Fibroblast of skin of left quadriceps (primary cell): Measurements from ENCODE around the gene PRKCE.
"Not testable (repeated sequence)": the region's sequence is repeated elsewhere in the genome, so short reads cannot be mapped to it uniquely, and the experiment has no call there.

Source experiments
- DNase-seq, 2 experiments: peaks; one replicate each; pipeline ENCODE4 v3.0.0-alpha.2; 2013; ENCODE audit warnings: low read depth in 2 of 2

The PRKCE gene

DNA sequence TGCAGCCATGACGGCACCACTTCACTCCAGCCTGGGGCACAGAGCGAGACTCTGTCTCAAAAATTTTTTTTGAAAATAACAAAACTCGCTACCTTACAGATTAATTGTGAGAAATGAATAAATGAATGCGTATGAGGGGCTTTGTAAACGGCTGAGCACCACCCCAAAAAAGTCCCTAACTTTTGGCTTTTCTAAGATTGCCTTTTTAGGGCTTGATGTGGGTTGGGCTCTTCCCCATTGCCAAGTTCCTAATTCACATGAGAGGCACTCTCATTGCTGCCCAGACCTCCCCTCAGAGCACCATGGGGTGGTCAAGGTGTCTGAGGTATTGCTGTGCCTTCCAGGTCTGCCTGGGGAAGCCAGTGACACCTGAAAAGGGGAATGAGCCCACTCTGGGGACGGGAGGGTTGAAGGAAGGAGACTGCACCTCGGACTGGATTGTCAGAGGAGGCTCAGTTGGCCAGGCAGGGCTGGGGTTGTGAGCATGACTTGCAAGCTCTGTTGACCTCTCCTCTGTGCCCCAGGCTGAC is 186.4 kb downstream of the PRKCE start:
- DNase-seq, result no peak

DNA sequence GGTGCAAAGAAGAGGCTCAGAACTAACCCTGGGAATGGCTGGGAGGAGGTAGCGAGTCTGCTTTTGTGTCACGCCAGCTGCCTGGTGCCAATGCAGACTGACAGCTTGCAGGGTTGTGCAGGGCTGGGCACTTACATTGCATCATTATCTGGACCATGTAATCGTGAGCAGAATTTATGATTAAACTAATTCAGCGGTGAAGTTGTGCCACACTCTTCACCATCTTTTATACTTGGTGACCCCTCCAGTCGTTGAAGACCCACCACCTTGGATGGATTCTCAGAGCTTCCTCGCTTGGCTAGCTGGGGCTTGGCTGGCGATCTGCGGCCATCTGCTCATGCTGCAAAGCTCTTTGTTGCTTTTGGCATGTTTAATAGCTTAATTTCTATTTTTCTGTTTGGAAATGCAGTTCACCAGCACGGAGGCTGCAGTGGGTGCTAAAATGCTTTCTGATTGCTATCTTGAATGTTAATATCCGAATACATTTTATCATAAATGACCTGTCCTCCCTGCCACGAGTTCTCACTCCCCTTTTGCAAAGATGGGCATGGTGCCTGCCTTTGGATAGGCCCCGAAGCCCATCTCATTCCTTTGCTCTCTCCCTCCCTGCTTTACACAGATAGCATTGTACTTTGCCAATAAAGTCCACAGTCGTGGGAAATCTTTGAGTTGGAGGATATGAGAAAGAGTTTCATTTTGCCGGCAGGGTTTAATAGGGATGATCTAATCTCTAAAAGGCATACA is 188.2 kb downstream of the PRKCE start:
- DNase-seq, result no peak

DNA sequence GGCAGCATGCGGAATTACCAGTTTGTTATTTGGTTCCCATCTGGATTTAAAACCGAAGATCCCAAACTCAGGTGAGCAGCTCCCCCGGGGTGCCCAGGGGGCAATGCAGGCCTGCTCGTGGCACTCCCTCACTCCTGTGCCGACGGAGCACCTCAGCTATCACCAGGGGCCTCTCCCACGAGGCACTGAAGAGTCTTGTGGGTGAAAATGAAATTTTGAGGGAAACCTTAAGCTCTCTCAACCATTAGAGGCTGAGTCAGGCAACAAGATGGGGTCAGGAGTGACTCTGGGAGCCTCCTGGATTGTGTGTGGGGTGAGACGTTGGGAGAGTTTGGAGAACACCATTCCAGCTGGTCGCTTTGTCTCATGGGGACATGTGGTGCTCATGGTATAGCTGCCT is 189.0 kb downstream of the PRKCE start:
- no peak for DNase-seq

DNA sequence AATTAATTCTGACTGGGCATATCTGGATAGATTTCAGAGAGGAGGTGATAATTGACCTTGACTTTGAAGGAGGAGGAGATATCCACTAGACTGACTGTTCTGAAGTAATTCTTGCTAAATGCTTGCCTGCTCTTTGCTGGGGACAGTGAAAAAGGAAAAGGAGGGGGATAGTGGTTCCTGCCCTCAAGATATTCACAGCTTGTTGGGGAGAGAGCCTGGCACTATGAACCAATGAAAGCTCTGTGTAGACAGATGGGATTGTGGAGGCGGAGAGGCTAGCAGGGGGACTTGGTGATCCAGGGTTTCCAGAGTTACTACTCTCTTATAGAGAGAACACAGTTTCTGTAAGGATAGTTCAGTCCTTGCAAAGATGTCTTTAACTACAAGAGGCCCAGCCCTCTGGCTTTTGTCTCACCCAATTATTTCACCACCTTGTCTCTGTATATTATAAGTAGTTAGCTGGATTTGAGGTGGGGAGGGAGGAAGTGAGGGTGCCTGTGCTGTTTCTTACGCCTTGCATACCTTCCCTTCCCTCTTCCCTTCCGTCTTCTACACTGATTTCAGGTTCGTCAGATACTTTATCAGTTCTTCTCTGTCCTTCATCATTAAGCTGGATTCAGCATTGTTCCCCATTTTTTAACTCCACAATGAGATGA is 190.4 kb downstream of the PRKCE start:
- no peak for DNase-seq

DNA sequence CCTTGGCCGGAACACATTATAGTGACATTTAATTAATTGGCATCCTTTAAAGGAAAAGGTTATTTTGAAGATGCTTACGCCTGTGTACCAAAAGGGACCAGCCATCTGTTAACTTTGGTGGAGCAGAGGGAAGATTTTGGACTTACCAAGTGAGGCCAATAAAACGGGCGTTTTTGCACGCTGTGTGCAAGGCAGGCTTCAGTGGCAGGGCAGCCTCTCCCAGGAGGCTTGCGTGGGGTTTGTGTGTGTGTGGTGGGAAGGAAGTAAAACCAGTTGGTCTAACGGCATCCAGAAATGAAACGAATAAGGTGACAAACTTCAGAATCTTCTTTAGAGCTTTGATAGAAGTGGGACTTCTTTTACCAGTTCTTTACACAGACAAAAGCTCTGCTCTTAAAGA is 191.7 kb downstream of the PRKCE start:
- no peak for DNase-seq

DNA sequence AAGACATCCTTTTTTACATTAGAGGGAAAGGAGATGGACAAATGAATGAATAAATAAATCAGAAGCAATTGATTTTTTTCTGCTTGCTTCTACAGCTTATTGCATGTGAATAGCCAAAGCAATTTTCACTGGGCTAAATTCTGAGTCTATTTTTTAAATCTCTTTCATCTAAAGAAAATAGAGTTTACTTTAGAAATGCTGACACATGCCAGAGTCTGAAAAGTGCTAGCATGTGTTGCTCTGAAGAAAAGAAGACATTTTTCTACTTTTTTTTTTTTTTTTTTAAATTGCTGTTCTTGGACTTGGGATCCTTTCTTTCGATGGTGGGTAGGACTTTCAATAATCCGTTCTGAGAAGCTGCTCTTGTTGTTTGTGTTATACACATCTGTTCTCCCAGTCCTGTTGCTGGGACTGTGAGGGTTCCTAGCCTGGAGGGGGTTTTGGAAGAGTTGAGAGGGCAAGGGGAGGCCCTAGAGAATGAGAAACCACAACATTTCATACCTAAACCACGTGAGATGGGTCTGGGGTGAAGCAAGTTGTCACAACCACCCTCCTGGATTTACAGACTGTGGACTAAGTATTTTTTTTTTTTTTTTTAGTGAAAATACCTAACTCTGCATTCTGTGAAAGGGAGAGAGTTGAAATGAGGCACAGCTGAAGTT is 193.5 kb downstream of the PRKCE start:
- DNase-seq, result no peak

DNA sequence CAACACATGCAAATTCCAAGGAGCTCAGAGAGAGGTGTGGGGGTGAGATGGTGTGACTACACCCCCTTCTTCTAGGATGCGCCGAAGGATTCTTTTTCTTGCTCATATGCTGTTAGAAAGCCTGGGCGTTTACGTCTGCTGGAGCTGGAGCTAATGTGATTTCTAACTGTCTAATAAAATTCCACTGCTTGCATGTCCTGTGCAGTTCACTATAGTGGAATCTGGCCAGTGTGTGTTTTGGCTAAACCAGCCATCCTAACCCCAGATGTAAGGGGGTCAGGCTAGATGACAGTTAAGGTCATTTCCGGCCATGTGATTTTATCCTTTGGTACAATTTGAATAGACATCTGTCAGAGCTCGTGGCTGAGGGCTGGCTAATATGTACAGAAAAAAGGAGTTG is 194.1 kb downstream of the PRKCE start:
- DNase-seq, result no peak

DNA sequence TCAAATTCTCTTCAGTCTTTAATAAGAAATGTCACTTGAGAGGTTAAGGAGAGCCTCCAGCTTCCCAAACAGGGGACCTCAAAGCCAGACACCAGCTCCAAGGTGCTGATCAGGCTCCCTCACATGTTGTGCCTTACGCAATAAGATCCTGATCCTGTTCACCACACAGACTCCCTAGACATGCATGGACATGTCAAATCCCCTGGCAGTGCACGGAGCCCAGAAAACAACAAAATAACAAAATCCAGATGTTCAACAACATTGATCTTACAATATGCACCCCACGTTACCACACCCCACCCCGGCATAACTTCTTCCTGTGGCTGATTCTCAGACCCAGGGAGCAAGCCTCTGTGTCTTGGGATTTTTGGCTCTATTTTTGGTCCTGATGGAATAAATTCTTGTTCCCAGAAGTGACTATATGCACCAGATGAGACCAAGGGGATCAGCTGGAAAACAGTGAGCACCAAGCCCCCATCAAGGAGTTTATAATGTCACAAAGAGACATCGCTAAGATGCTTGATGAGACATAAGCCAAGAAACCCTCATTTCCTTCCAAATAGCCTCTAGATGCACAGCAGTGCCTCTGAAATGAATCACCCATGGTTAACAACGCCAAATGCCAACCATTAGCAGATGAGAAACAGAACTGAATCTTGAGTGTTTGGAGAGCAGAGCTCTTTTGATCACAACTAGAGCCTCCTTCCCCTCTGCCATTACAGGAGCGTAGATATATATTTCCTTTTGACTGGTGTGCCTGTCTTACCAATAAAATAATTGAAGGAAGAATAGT is 198.2 kb downstream of the PRKCE start:
- DNase-seq, result peak; percentile 71 to 72

DNA sequence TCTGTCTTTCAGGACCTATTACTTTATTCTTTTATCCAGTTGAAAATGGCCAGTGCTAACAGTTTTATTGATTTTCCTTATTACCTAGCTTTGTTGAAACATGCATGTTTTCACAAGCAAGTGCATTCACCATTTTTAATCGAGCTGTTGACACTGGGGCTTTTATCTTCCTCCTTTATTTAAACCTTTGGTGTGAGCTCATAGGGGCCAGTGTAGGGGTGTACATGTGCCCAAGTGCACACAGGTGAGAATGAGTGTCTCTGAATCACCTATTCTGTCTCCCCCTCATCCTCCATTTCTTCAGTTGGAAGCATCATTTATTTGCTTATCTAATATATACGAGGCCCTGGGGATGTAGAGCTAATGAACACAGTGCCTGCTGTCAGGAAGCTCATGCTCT is 199.1 kb downstream of the PRKCE start:
- no peak for DNase-seq

DNA sequence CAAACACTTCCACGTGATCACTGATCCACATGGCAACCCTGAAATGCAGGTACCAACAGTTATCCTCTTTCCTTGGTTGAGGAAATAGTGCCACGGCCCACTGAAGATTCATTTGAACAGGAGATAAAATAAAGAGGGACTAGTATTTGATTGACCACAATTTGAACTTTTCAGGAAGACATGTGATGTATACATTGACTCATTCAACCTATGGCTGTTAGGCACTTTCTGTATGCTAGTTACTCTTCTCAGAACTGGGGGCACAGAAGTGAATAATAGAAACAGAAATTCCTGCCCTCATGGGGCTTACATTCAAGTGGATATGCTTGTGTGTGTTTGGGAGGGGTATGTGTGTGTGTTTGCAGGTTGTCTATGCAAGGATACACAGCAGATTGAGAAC is 199.6 kb downstream of the PRKCE start:
- DNase-seq, result no peak

DNA sequence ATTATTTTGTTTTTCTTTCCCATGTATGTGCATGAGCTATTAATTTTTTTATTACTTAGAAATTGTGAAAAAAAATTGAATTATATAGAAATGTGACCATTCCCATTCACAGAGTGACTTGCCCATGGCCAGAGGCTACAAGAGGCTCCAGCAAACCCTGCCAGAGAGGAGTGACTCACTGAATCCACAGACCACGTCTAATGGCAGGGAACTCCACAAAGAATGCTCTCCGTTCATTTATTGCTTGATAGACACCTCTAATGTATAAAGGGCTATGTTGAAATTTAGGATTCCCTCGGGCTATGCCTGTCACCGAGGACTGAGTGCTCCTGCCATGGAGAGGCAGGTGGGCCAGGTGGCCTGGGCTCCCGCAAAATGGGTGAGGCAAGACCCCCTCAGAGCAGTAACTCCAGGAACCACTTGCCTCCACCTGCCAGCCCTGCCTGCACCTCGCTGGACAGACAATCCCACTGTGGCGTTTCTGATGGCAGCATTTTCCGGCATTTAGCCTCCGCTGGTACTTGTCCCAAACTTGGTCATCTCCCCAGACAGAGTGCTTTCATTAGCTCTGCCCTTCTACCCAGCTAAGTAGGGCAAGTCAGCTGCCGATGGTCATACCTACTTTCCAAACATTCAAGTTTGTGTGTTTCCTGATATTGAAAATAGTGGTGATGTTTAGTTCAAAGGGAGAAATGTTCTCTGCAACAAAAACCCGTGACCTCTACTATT is 200.3 kb downstream of the PRKCE start:
- no peak for DNase-seq

DNA sequence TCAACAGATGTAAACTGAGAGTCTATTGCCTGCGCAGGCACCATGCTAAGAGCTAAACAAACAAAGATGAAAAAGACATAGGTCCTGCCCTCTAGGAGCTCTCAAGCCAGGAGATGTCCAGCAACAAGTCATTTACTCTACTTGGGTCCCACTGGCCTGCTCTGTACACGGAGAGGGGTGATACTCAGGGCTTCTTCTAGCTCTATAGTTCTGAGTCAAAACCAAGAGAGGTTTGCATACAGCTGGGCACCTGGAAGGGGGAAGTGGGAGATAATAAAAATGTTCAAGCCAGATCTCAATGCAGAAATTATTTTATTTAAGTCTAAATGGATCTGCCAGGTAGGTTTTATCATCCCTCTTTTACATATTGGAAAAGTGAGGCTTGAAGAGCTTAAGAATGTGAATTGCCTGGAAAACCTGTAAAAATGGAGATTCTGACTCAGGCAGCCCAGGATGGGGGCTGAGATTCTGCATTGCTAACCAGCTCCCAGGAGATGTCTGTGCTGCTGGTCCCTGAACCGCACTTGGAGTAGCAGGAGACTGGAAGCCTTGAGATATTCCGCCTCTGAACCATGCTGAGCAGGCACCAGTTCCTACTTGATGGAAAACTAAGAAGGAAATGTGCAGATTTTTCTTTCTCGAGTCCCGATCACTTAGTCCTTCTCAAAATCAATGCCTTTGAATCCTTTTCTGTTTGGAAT is 201.1 kb downstream of the PRKCE start:
- no peak for DNase-seq

DNA sequence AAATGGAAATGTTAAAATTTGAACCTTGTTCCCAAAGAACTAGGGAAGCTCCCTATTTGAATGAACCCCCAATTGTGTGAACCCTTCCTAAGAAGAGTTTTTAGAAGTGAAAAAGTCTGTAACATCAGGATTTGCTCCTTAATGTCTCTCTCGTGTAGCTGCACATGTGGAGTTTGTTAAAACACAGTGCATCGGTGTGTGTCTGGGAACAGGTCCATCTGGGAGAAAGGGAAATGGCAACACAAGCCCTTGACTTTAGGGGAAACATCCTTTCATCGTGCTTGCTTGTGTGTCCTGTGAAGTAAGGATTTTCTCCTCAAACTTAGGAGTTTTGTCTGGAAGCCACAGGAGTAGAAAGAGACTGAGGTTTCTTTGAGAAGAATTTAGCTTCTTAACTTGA is 203.9 kb downstream of the PRKCE start:
- DNase-seq, result peak in 1 of 2 experiments; percentile 24

DNA sequence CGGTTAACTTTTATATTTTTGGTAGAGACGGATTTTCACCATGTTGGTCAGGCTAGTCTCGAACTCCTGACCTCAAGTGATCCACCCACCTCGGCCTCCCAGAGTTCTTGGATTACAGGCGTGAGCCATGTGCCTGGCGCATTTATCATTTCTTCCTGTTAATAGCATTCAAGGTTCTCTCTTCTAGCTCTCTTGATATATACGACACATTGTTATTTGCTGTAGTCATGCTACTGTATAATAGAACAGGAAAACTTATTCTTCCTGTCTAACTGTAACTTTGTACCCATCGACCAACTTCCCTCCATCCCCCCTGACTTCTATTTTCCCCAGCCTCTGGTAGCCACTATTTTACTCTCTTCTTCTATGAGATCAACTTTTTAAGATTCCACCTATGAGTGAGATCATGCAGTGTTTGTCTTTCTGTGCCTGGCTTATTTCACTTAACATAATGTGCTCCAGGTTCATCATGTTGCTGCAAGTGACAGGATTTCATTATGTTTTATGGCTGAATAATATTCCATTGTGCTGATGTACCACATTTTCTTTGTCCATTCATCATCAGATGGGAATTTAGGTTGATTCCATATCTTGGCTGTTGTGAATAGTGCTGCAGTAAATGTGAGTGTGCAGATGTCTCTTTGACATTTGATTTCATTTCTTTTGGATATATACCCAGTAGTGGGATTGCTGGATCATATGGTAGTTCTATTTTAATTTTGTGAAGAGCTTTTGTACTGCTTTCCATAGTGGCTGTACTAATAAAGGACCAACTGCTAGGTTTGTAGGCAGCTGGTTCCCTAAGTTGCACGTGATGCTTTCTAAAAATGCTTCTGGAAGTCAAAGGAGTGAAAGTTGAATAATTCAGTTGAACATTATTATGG is 205.2 kb downstream of the PRKCE start:
- no peak for DNase-seq

DNA sequence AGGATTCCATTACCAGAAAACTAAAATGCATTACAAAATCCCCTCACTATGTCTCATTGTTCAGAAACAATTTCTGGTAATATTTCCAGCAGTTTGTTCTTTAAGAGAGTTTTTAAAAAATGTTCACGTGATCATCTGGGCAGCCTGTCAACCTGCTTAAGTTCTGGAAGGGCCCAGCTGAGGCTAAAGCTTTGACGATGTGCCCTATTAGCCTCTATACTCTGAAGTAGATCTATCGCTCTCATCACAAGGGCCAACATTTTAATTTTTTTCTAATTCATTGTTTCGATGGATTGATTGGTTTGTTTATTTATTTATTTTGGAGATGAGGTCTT is 205.8 kb downstream of the PRKCE start:
- DNase-seq, result no peak

DNA sequence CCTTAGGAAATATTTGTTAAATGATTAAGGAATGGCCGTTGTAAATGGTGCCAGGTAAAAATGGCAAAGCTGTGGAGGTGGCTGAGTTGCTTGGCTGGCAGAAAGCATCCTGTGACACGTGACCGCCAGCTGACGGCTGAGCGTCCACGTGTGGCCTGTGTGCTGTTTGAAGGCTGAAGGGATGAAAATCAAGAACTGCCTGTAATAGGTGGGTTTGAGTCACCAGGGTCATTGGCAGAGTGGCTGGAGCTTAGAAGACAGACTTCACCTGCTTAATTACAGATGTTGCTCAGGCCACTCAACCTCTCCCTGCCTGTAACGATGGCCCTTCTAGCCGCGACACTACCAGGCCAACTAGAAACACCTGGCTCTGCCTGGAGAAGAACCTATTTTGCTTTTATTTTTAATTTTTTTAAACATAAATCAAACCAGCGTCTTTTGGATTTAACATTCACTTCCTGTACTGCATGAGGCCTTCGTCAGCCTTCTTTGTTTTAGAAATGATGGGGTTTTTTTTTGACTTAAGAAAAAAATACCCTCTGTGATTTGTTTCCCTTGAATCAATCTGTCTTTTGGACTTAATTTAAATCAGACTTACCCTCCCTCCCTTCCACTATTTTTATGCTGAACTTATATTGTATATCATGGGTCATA is 206.5 kb downstream of the PRKCE start:
- no peak for DNase-seq

DNA sequence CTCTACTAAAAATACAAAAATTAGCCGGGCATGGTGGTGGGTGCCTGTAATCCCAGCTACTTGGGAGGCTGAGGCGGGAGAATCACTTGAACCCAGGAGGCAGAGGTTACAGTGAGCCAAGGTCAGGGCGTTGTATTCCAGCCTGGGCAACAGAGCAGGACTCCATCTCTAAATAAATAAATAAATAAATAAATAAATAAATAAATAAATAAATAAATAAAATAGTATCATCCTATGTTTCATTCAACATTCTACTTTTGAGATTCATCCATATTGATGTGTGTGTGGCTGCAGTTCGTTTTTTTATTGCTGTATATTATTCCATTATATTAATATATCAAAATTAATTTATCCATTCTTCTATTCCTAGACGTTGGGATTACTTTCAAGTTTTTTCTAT is 207.4 kb downstream of the PRKCE start:
- not testable (repeated sequence) for DNase-seq

DNA sequence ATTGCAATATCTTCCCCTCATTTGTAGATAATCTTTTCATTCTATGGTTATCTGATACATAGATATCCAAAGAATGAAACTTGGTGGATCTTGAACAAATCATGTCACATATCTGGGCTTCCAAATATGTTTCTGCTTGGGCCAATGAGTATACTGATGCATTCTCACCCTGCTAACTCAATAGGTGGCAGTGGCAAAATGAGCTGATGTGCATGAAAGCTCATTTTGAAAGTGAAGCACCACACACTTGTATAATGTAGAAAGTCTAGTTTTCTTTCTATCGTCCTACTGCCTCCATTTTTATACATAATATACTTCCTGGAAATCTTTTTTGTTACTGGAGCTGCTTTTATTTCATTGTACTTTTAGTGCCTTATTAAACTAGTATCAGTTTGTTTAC is 208.2 kb downstream of the PRKCE start:
- no peak for DNase-seq
